Activated B cell treated with CpG ODN at 0.5 μM for 24 hours (primary cell): ENCODE measurements around the gene TMEM116. TPM values are rescaled to one million over a fixed set of nuclear protein-coding genes. Genes with fewer than 3 reads are reported as not detected.

Experiments
- ATAC-seq: fragments of 200-7000 bp; cut with Tn5 transposase; one replicate; pipeline ENCODE4 v1.10.0; 2021; ENCODE audit warnings: low read depth, mild to moderate bottlenecking, moderate library complexity
- CTCF ChIA-PET: fragments of 350-600 bp; sonication (Branson Sonifier 250); formaldehyde crosslinking; loops from one replicate; lab custom pipeline; 2021; ENCODE audit warnings: antibody characterized with exemption; lab: Charles Lee
- POLR2A ChIA-PET: fragments of 350-600 bp; sonication (Branson Sonifier 250); formaldehyde crosslinking; loops from one replicate; lab custom pipeline; 2021; ENCODE audit warnings: antibody characterized with exemption; lab: Charles Lee
- DNase-seq: peaks from one replicate; pipeline ENCODE4 v3.0.0; 2022
- H3K27ac Mint-ChIP-seq: one replicate; pipeline ENCODE4 v1.8.0; 2020; ENCODE audit warnings: mixed read lengths
- H3K27me3 Mint-ChIP-seq: one replicate; pipeline ENCODE4 v1.8.0; 2021; ENCODE audit warnings: mixed read lengths
- H3K36me3 Mint-ChIP-seq: one replicate; pipeline ENCODE4 v1.8.0; 2021; ENCODE audit warnings: low read depth, mixed read lengths
- H3K4me1 Mint-ChIP-seq: one replicate; pipeline ENCODE4 v1.8.0; 2021; ENCODE audit warnings: mixed read lengths
- H3K4me3 Mint-ChIP-seq: one replicate; pipeline ENCODE4 v1.8.0; 2020; ENCODE audit warnings: mild to moderate bottlenecking, mixed read lengths
- H3K9me3 Mint-ChIP-seq: one replicate; pipeline ENCODE4 v1.8.0; 2020; ENCODE audit warnings: mixed read lengths
- intact Hi-C: fragments of 100-400 bp; cut with micrococcal nuclease; formaldehyde crosslinking; loops from one replicate; pipeline ENCODE4 v1.15.1; 2024
- total RNA-seq: library from RNA; stranded (reverse); gene quantifications from 2 replicates; pipeline ENCODE4 v1.2.3, GENCODE V29; 2022
- TF ChIP-seq, protein P1 (sequence below): fragments of 200-600 bp; IDR thresholded peaks from one replicate; pipeline ENCODE4 v1.8.0; 2022; ENCODE audit warnings: antibody characterized with exemption, mild to moderate bottlenecking

The TMEM116 gene
- total RNA-seq, 1 donor from 2014 or later: 10.5 TPM

GRCh38 chr12:111981987-111982386 lies 31.0 kb downstream of the TMEM116 start:
- H3K4me3 Mint-ChIP-seq: no peak overlapping the region
- H3K27ac Mint-ChIP-seq: no peak overlapping the region
- ATAC-seq (no peak), DNase-seq (no peak)
- no peaks in the 10 kb centered on the region for H3K4me1 Mint-ChIP-seq
- CTCF ChIA-PET: no interaction called here
- H3K27me3 Mint-ChIP-seq: no peaks in the 10 kb centered on the region
- TF ChIP-seq, protein P1, sequence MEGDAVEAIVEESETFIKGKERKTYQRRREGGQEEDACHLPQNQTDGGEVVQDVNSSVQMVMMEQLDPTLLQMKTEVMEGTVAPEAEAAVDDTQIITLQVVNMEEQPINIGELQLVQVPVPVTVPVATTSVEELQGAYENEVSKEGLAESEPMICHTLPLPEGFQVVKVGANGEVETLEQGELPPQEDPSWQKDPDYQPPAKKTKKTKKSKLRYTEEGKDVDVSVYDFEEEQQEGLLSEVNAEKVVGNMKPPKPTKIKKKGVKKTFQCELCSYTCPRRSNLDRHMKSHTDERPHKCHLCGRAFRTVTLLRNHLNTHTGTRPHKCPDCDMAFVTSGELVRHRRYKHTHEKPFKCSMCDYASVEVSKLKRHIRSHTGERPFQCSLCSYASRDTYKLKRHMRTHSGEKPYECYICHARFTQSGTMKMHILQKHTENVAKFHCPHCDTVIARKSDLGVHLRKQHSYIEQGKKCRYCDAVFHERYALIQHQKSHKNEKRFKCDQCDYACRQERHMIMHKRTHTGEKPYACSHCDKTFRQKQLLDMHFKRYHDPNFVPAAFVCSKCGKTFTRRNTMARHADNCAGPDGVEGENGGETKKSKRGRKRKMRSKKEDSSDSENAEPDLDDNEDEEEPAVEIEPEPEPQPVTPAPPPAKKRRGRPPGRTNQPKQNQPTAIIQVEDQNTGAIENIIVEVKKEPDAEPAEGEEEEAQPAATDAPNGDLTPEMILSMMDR: no peak
- H3K9me3 Mint-ChIP-seq: no peaks in the 10 kb centered on the region
- H3K36me3 Mint-ChIP-seq: peaks cover 8% of the 10 kb centered on the region
- intact Hi-C loops: no loop called here
- POLR2A ChIA-PET: no interaction called here

DNA sequence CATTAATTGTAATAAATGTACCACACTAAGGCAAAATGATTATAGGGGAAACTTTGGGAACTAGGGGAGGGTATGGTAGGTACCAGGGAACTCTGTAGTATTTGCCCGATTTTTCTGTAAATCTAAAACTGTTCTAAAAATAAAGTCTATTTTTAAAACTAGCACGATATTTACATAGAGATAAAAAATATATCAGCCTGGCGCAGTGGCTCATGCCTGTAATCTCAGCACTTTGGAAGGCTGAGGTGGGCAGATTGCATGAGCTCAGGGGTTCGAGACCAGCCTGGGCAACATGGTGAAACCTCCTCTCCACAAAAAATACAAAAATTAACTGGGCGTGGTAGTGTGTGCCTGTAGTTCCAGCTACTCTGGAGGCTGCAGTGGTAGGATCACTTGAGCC lies 32.4 kb downstream of the TMEM116 start:
- no peak for ATAC-seq

GRCh38 chr12:111978545-111978944 lies 34.4 kb downstream of the TMEM116 start:
- ATAC-seq (no peak), DNase-seq (no peak)
- CTCF ChIA-PET: no interaction called here
- no peaks in the 10 kb centered on the region for H3K9me3 Mint-ChIP-seq
- H3K4me3 Mint-ChIP-seq: no peak overlapping the region
- POLR2A ChIA-PET: no interaction called here
- intact Hi-C loops: no loop called here
- TF ChIP-seq, protein P1: no peak
- H3K4me1 Mint-ChIP-seq: no peaks in the 10 kb centered on the region
- no peaks in the 10 kb centered on the region for H3K27me3 Mint-ChIP-seq
- no peak overlapping the region for H3K27ac Mint-ChIP-seq
- H3K36me3 Mint-ChIP-seq: peaks cover 8% of the 10 kb centered on the region

More for the DNA sequence above, 32.4 kb downstream of the TMEM116 start:
- ChIA-PET POLR2A (no interaction called here), CTCF (no interaction called here)
- H3K27me3 Mint-ChIP-seq: no peaks in the 10 kb centered on the region
- H3K9me3 Mint-ChIP-seq: no peaks in the 10 kb centered on the region
- TF ChIP-seq, protein P1: no peak
- H3K27ac Mint-ChIP-seq: no peak overlapping the region
- H3K4me1 Mint-ChIP-seq: no peaks in the 10 kb centered on the region
- DNase-seq: no peak
- intact Hi-C loops: no loop called here
- H3K36me3 Mint-ChIP-seq: peaks cover 8% of the 10 kb centered on the region
- no peak overlapping the region for H3K4me3 Mint-ChIP-seq

- DNase-seq (no peak), ATAC-seq (no peak)
- ChIA-PET POLR2A (interaction anchor here (1.2 kb wide), 1 partner anchor 37 kb away, joined by 3 read pairs; no protein-coding TSS in a partner anchor), CTCF (no interaction called here)
- TF ChIP-seq, protein P1: no peak
- Mint-ChIP-seq H3K9me3 (no peaks in the 10 kb centered on the region), H3K27ac (no peak overlapping the region), H3K4me3 (no peak overlapping the region), H3K36me3 (peaks cover 12% of the 10 kb centered on the region), H3K27me3 (no peaks in the 10 kb centered on the region), H3K4me1 (no peaks in the 10 kb centered on the region)
- intact Hi-C loops: no loop called here
Observed at GRCh38 chr12:111976860-111977259, 36.1 kb downstream of the TMEM116 start.

DNA sequence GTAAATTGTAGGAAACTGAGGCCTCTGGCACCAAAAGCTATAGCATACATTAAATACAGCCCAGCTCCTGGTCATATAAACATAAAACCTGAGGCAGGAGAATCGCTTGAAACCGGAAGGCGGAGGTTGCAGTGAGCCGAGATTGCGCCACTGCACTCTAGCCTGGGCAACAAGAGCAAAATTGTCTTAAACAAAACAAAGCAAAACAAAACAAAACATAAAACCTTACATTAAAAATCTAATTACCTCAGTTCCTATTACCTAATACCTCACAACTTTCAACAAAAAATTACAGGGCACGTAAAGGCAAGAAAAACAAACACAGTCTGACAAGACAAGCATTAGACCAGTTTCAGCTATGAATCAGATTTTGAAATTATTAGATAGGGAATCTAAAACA lies 36.7 kb downstream of the TMEM116 start:
- ChIA-PET POLR2A (interaction anchor here (1.2 kb wide), 1 partner anchor 38 kb away, joined by 3 read pairs; no protein-coding TSS in a partner anchor), CTCF (no interaction called here)
- no peak for ATAC-seq
- Mint-ChIP-seq H3K27ac (no peak overlapping the region), H3K27me3 (no peaks in the 10 kb centered on the region), H3K4me1 (no peaks in the 10 kb centered on the region), H3K9me3 (no peaks in the 10 kb centered on the region), H3K36me3 (peaks cover 10% of the 10 kb centered on the region), H3K4me3 (no peak overlapping the region)
- DNase-seq: no peak
- intact Hi-C loops: no loop called here
- TF ChIP-seq, protein P1: no peak
